HCT116 (cell line): ENCODE data around the gene SDSL. TPM values are rescaled to one million over a fixed set of nuclear protein-coding genes. Genes with fewer than 3 reads are reported as not detected.

ENCODE experiments used
- ATAC-seq: fragments of 200-7000 bp; cut with Tn5 transposase; 2 replicates; pipeline ENCODE4 v1.9.1; 2020; ENCODE audit warnings: mild to moderate bottlenecking, moderate library complexity
- BruUV-seq: library from RNA; stranded (reverse); fragments of 400-500 nt; replicated peaks from 2 replicates; lab custom pipeline; 2021; lab: Mats Ljungman, UMichigan
- CTCF ChIA-PET: fragments of 300-600 bp; sonication (Branson Sonifier 250); formaldehyde crosslinking; loops from one replicate; lab custom pipeline; 2021; ENCODE audit warnings: antibody characterized with exemption; lab: Charles Lee
- POLR2A ChIA-PET: fragments of 300-600, 350-600 bp; sonication (Branson Sonifier 250); formaldehyde crosslinking; loops from one replicate; lab custom pipeline; 2021; ENCODE audit warnings: antibody characterized with exemption; lab: Charles Lee
- RAD21 ChIA-PET, 2 experiments: fragments of 300-600 bp; sonication (Branson Sonifier 250); formaldehyde crosslinking; loops; one replicate each; lab custom pipeline; 2023; ENCODE audit warnings: low total read pairs in 2 of 2; ENCODE audit not compliant: uncharacterized antibody in 2 of 2, unreplicated experiment in 2 of 2, low non-redundant PET in 1 of 2; lab: Charles Lee
- DNase-seq: peaks from one replicate; pipeline ENCODE4 v3.0.0-alpha.2; 2010; ENCODE audit warnings: low read depth, low spot score
- H2AFZ ChIP-seq: fragments of 200-600 bp; shearing (Covaris generic), sonication (generic); 2 replicates; pipeline ENCODE4 v1.6.1; 2017; ENCODE audit warnings: low read depth, mixed run types, mixed read lengths, antibody characterized with exemption, low read length; ENCODE audit not compliant: poor library complexity, severe bottlenecking
- H3K27ac ChIP-seq: 2 replicates; pipeline ENCODE4 v1.5.1; 2012; ENCODE audit warnings: low read depth, low read length
- H3K27me3 ChIP-seq: fragments of 200-600 bp; sonication (generic); 2 replicates; pipeline ENCODE4 v1.6.1; 2016; ENCODE audit warnings: mixed run types, low read length, mixed read lengths; ENCODE audit not compliant: insufficient read depth
- H3K36me3 ChIP-seq, 2 experiments: fragments of 200-500 bp in 1 of 2; fragments of 200-600 bp in 1 of 2; sonication (Bioruptor generic) in 1 of 2; sonication (generic) in 1 of 2; 2 replicates each; pipeline versions ENCODE4 v1.5.1 to v1.6.1; 2014 to 2016; ENCODE audit warnings: low read length in 2 of 2, inconsistent platforms in 1 of 2, mixed read lengths in 1 of 2, mixed run types in 1 of 2; ENCODE audit not compliant: insufficient read depth in 2 of 2, control insufficient read depth in 1 of 2
- H3K4me1 ChIP-seq, 2 experiments: fragments of 200-600 bp in 1 of 2; sonication (generic) in 1 of 2; 2 replicates each; pipeline versions ENCODE4 v1.5.1 to v1.6.1; 2012 to 2017; ENCODE audit warnings: low read length in 2 of 2, inconsistent platforms in 1 of 2, mild to moderate bottlenecking in 1 of 2, mixed read lengths in 1 of 2, mixed run types in 1 of 2, moderate library complexity in 1 of 2; ENCODE audit not compliant: insufficient read depth in 2 of 2, control insufficient read depth in 1 of 2
- H3K4me2 ChIP-seq: fragments of 200-600 bp; sonication (generic); 2 replicates; pipeline ENCODE4 v1.6.1; 2017; ENCODE audit warnings: mixed run types, low read length, mixed read lengths
- H3K4me3 ChIP-seq, 2 experiments: fragments of 200-600 bp in 1 of 2; sonication (generic) in 1 of 2; replicated peaks in 1 of 2; 2 replicates each; pipeline ENCODE4 v1.5.1; 2011 to 2016; ENCODE audit warnings: low read length in 2 of 2, control low read depth in 1 of 2, low read depth in 1 of 2, mild to moderate bottlenecking in 1 of 2, mixed read lengths in 1 of 2, mixed run types in 1 of 2
- H3K79me2 ChIP-seq: fragments of 200-600 bp; sonication (generic); 2 replicates; pipeline ENCODE4 v1.6.1; 2017; ENCODE audit warnings: mild to moderate bottlenecking, mixed run types, low read length, moderate library complexity, mixed read lengths; ENCODE audit not compliant: insufficient read depth
- H3K9ac ChIP-seq: fragments of 200-600 bp; sonication (generic); 2 replicates; pipeline ENCODE4 v1.6.1; 2016; ENCODE audit warnings: low read length, mixed read lengths
- H3K9me2 ChIP-seq: fragments of 200-600 bp; sonication (generic), shearing (Covaris generic); 2 replicates; pipeline ENCODE4 v1.6.1; 2017; ENCODE audit warnings: mixed run types, mild to moderate bottlenecking, moderate library complexity; ENCODE audit not compliant: insufficient read depth
- H3K9me3 ChIP-seq, 2 experiments: fragments of 200-500 bp in 1 of 2; fragments of 200-600 bp in 1 of 2; sonication (Bioruptor generic) in 1 of 2; sonication (generic) in 1 of 2; 2 replicates each; pipeline ENCODE4 v1.6.1; 2014 to 2017; ENCODE audit warnings: low read length in 2 of 2, mixed read lengths in 2 of 2, inconsistent platforms in 1 of 2, low read depth in 1 of 2, mild to moderate bottlenecking in 1 of 2, mixed run types in 1 of 2, moderate library complexity in 1 of 2; ENCODE audit not compliant: control insufficient read depth in 1 of 2, insufficient read depth in 1 of 2
- H4K20me1 ChIP-seq: fragments of 200-600 bp; sonication (generic), shearing (Covaris generic); 2 replicates; pipeline ENCODE4 v1.6.1; 2017; ENCODE audit warnings: mixed run types, mild to moderate bottlenecking, moderate library complexity; ENCODE audit not compliant: insufficient read depth
- CEBPB ChIP-seq: IDR thresholded peaks from 2 replicates; pipeline ENCODE4 v1.6.1; 2012; ENCODE audit warnings: low read depth
- EZH2 ChIP-seq: fragments of 200-600 bp; sonication (generic); IDR thresholded peaks from 2 replicates; pipeline ENCODE4 v1.6.1; 2017; ENCODE audit warnings: antibody characterized with exemption, mixed run types
- FOSL1 ChIP-seq: IDR thresholded peaks from 2 replicates; pipeline ENCODE4 v1.6.1; 2012; ENCODE audit warnings: low read depth
- ZFX ChIP-seq: fragments of 450-650 bp; IDR thresholded peaks from 2 replicates; pipeline ENCODE4 v1.6.1; 2017
- ZNF274 ChIP-seq: fragments of 200-500 bp; sonication (Bioruptor generic); IDR thresholded peaks from 2 replicates; pipeline ENCODE4 v1.6.1; 2014; ENCODE audit warnings: mild to moderate bottlenecking, low read depth, low read length, inconsistent platforms
- intact Hi-C: fragments of 100-400 bp; cut with micrococcal nuclease; formaldehyde crosslinking; loops from 2 replicates; pipeline ENCODE4 v1.10.0; 2022
- total RNA-seq: library from RNA; stranded (reverse); gene quantifications from one replicate; pipeline ENCODE4 v1.2.1, GENCODE V29; 2021; ENCODE audit not compliant: unreplicated experiment
- TF ChIP-seq, protein P1 (sequence below), 3 experiments: fragments of 200-600 bp in 1 of 3; sonication (generic) in 1 of 3; IDR thresholded peaks in 2 of 3; conservative IDR thresholded peaks in 1 of 3; 2 replicates each; pipeline ENCODE4 v1.5.1; 2012 to 2017; ENCODE audit warnings: low read depth in 2 of 3, low read length in 2 of 3, antibody characterized with exemption in 1 of 3, borderline replicate concordance in 1 of 3, control low read depth in 1 of 3, mild to moderate bottlenecking in 1 of 3, mixed read lengths in 1 of 3, mixed run types in 1 of 3, moderate library complexity in 1 of 3; ENCODE audit not compliant: insufficient read depth in 1 of 3
- TF ChIP-seq, protein P2 (sequence below): IDR thresholded peaks from 2 replicates; pipeline ENCODE4 v1.6.1; 2012
- TF ChIP-seq, protein P3 (sequence below): IDR thresholded peaks from 2 replicates; pipeline ENCODE4 v1.6.1; 2012

Gene SDSL
- total RNA-seq, 1 experiment from 2014 or later, result 19.1 TPM

DNA sequence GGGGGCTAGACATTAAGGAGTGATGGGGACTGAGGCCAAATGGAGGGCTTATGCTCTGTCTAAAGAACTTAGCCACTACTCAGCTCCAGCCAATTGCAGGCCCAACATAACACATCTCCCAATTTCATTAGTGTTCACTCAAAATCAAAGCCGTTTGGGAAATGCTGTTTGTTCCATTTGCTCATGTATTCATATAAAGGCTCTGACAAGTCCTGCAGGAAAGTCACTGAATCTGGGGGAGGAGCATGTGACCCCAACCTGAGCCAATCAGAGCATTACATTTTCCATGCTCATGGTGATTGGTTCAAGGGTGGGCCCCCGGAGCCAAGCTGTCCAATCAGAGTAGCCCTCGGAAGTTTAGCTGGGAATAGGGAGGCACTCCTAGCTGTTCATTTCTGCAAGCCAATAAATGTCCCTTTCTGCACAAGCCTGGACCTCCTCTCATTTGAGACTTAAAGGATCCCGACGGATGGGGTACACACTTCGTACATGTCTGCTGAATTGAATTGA lies 20.9 kb downstream of the SDSL start:
- RAD21 ChIA-PET, result interaction anchor here in 1 of 2 experiments (0.6 kb wide), 1 partner anchor 164 kb away, joined by 3 read pairs; no protein-coding TSS in a partner anchor

More for the DNA sequence above, 20.9 kb downstream of the SDSL start:
- no peak overlapping the region for H2AFZ ChIP-seq
- ATAC-seq, result no peak
- no peak overlapping the region for H3K4me3 ChIP-seq
- no peak overlapping the region for H3K9ac ChIP-seq
- ChIA-PET POLR2A (no interaction called here), CTCF (interaction anchor here (1.3 kb wide), 1 partner anchor 19 kb away, joined by 5 read pairs; no protein-coding TSS in a partner anchor)
- H3K27me3 ChIP-seq, result no peaks in the 10 kb centered on the region
- BruUV-seq, result no TSS peak
- intact Hi-C loops, result no loop called here
- TF ChIP-seq CEBPB, result no peak
- TF ChIP-seq, protein P1, sequence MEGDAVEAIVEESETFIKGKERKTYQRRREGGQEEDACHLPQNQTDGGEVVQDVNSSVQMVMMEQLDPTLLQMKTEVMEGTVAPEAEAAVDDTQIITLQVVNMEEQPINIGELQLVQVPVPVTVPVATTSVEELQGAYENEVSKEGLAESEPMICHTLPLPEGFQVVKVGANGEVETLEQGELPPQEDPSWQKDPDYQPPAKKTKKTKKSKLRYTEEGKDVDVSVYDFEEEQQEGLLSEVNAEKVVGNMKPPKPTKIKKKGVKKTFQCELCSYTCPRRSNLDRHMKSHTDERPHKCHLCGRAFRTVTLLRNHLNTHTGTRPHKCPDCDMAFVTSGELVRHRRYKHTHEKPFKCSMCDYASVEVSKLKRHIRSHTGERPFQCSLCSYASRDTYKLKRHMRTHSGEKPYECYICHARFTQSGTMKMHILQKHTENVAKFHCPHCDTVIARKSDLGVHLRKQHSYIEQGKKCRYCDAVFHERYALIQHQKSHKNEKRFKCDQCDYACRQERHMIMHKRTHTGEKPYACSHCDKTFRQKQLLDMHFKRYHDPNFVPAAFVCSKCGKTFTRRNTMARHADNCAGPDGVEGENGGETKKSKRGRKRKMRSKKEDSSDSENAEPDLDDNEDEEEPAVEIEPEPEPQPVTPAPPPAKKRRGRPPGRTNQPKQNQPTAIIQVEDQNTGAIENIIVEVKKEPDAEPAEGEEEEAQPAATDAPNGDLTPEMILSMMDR (IDR thresholded peaks at IDR 0.05 in 2 of 3, conservative IDR thresholded peaks at IDR 0.05 in 1 of 3; ENCODE audit: borderline replicate concordance in 1 of 3, insufficient read depth in 1 of 3, low read depth in 2 of 3, low read length in 2 of 3), result no peak
- TF ChIP-seq, protein P2, sequence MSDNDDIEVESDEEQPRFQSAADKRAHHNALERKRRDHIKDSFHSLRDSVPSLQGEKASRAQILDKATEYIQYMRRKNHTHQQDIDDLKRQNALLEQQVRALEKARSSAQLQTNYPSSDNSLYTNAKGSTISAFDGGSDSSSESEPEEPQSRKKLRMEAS, result no peak
- TF ChIP-seq, protein P3, sequence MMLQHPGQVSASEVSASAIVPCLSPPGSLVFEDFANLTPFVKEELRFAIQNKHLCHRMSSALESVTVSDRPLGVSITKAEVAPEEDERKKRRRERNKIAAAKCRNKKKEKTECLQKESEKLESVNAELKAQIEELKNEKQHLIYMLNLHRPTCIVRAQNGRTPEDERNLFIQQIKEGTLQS, result no peak
- no peak for TF ChIP-seq ZNF274
- TF ChIP-seq FOSL1, result no peak
- no peak for TF ChIP-seq ZFX
- no peak for TF ChIP-seq EZH2
- H3K4me2 ChIP-seq, result no peak overlapping the region
- no peaks in the 10 kb centered on the region for H3K36me3 ChIP-seq
- no peaks in the 10 kb centered on the region for H3K9me2 ChIP-seq
- H3K27ac ChIP-seq, result no peak overlapping the region
- no peak for DNase-seq
- no peaks in the 10 kb centered on the region for H3K4me1 ChIP-seq
- H4K20me1 ChIP-seq, result no peaks in the 10 kb centered on the region
- H3K9me3 ChIP-seq, result no peaks in the 10 kb centered on the region
- no peaks in the 10 kb centered on the region for H3K79me2 ChIP-seq
